Memory B cell (primary cell): ENCODE measurements around the gene FBXO2.

Source experiments
- ATAC-seq: fragments of 150-1000 bp; cut with Tn5 transposase; 2 replicates; pipeline ENCODE4 v1.10.0; 2021; ENCODE audit warnings: low read depth, mild to moderate bottlenecking, moderate library complexity
- DNase-seq, 2 donors: peaks; one replicate each; pipeline ENCODE4 v3.0.0; 2022; ENCODE audit warnings: low spot score in 2 of 2
- H3K27ac Mint-ChIP-seq: one replicate; pipeline ENCODE4 v1.8.0; 2022; ENCODE audit warnings: mild to moderate bottlenecking, moderate library complexity, mixed read lengths
- H3K27me3 Mint-ChIP-seq: one replicate; pipeline ENCODE4 v1.8.0; 2022; ENCODE audit warnings: mixed read lengths
- H3K36me3 Mint-ChIP-seq: one replicate; pipeline ENCODE4 v1.8.0; 2022; ENCODE audit warnings: mild to moderate bottlenecking, mixed read lengths
- H3K4me1 Mint-ChIP-seq: one replicate; pipeline ENCODE4 v1.8.0; 2022; ENCODE audit warnings: mixed read lengths
- H3K4me3 Mint-ChIP-seq: one replicate; pipeline ENCODE4 v1.8.0; 2022; ENCODE audit warnings: mild to moderate bottlenecking, moderate library complexity, mixed read lengths
- H3K9me3 Mint-ChIP-seq: one replicate; pipeline ENCODE4 v1.8.0; 2022; ENCODE audit warnings: mixed read lengths

FBXO2 gene

DNA sequence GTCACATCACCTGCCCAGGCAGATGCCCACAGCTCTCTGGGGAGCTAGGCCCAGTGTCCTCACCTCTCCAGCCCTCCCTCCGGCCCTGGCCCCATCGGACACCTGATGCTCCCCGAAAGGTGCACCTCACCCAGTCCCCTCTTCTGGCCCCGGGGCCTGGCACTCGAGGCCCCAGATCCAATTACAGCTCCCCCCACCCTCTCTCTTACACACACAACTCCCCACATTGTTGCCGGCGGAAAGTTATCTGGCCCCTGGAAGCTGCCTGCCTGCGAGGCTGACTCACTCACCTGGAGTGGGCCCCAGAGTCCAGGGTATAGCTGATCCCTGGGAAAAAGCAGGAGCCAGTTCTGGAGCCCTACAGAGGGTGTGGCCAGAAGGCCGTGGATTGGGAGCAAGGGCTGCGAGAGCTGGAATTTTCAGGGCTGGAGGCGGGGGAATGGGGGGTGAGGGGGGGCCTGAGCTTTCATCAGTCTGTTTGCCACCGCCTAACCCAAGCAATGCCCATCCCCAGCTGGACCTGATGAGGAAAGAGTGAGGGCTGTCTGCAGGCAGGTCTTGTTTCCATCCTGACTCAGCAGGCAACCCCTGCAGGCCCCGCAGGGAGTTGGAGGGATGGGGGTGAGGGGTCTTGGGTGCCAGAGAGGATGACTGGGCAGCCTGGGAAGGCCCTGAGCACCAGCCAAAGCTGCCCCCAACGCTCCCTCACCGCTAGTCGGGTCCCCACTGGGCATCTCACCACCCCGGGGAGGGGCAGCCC is 948 bp downstream of the FBXO2 start:
- no peak overlapping the region for H3K27ac Mint-ChIP-seq

DNA sequence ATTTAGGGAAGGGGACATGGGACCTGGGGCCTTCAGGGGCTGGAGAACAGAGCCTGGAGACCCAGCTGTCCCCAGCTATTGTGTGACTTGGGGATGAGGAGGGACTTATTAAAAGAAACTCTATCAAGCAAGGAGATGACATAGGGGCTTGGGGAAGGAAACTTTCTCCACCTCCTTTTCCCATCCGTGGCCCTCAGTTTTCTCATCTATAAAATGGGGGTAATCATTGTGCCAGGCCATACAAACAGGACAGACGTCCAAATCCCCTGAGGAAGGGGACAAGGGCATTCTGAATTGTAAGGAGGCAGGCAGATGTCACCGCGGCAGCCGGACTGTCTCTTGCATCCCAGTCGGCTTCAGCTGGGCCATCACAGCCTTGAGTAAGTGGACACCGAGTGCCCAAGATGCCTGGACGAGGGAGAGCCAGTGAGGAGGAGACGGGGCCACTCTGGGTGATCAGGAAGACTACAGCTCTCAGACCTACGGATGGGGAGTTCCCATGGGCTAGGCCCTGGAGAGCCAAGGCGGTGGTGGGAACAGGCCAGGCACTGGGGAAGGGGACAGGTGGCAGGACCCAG is 1.9 kb downstream of the FBXO2 start:
- no peak for ATAC-seq
- no peak for DNase-seq
- H3K36me3 Mint-ChIP-seq, result no peaks in the 10 kb centered on the region
- no peaks in the 10 kb centered on the region for H3K27me3 Mint-ChIP-seq
- peaks cover 18% of the 10 kb centered on the region for H3K4me1 Mint-ChIP-seq
- H3K9me3 Mint-ChIP-seq, result no peaks in the 10 kb centered on the region
- H3K4me3 Mint-ChIP-seq, result no peak overlapping the region
- no peak overlapping the region for H3K27ac Mint-ChIP-seq

More for the DNA sequence above, 948 bp downstream of the FBXO2 start:
- no peak for ATAC-seq
- Mint-ChIP-seq H3K36me3 (peaks cover 1% of the 10 kb centered on the region), H3K4me3 (peak overlapping the region; percentile 83), H3K27me3 (no peaks in the 10 kb centered on the region), H3K9me3 (no peaks in the 10 kb centered on the region), H3K4me1 (peaks cover 18% of the 10 kb centered on the region)
- no peak for DNase-seq

DNA sequence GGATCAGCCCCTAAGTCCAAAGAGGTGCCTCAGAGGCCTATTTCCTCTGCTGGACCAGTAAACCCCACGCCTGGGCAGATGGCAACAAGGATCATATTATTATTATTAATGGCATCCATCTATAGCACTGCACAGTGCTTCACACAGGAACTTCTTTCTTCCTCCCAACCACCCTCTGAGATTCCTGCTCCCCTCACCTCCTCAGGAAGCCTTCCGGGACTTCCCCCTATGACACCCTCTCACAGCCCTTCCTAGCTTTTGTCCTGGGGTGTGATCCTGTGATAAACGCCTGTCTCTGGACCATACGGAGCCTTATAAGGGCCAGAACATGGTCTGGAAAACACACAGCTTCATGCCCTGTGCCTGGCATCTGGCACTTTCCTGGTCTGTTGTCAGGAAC is 3.2 kb downstream of the FBXO2 start:
- H3K27ac Mint-ChIP-seq, result no peak overlapping the region
- H3K9me3 Mint-ChIP-seq, result no peaks in the 10 kb centered on the region
- DNase-seq (no peak), ATAC-seq (no peak)
- H3K36me3 Mint-ChIP-seq, result no peaks in the 10 kb centered on the region
- peak overlapping the region; percentile 81 for H3K4me3 Mint-ChIP-seq
- H3K27me3 Mint-ChIP-seq, result no peaks in the 10 kb centered on the region
- H3K4me1 Mint-ChIP-seq, result peaks cover 18% of the 10 kb centered on the region

DNA sequence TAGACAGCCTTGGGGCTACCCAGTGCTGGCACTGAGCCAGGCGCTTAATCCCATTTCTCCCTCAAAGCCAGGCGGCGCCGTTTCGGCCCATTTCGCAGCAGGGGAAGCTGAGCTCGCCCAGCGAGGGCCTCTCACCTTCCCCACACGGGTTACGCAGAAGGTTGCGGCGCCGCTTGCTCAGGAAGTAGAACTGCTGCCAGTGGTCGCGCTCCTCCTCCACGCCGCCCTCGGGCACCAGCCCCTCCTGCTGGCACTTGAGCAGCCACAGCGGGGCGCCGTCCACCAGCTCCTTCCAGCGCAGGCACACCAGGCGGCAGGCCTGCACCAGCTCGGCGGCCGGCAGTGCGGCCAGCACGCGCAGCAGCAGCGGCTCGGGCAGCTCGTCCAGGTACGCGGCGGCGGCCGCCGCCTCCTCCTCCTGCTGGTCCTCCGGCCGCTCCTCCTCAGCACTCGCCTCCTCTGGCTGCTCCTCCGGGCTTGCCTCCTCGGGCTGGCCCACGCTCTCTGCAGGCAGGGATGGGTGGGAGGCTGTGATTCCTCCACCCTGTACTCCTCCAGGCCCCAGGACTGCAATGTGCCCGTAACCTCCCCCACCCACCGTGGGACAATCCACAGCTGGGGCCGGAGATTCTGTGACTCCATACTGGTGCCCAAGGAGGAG is 3.8 kb downstream of the FBXO2 start:
- no peaks in the 10 kb centered on the region for H3K36me3 Mint-ChIP-seq
- no peaks in the 10 kb centered on the region for H3K27me3 Mint-ChIP-seq
- no peak overlapping the region for H3K27ac Mint-ChIP-seq
- H3K4me1 Mint-ChIP-seq, result peaks cover 17% of the 10 kb centered on the region
- H3K4me3 Mint-ChIP-seq, result peak overlapping the region; percentile 81
- H3K9me3 Mint-ChIP-seq, result no peaks in the 10 kb centered on the region
- DNase-seq (peak; percentile 69 to 80), ATAC-seq (peak; percentile 69)

DNA sequence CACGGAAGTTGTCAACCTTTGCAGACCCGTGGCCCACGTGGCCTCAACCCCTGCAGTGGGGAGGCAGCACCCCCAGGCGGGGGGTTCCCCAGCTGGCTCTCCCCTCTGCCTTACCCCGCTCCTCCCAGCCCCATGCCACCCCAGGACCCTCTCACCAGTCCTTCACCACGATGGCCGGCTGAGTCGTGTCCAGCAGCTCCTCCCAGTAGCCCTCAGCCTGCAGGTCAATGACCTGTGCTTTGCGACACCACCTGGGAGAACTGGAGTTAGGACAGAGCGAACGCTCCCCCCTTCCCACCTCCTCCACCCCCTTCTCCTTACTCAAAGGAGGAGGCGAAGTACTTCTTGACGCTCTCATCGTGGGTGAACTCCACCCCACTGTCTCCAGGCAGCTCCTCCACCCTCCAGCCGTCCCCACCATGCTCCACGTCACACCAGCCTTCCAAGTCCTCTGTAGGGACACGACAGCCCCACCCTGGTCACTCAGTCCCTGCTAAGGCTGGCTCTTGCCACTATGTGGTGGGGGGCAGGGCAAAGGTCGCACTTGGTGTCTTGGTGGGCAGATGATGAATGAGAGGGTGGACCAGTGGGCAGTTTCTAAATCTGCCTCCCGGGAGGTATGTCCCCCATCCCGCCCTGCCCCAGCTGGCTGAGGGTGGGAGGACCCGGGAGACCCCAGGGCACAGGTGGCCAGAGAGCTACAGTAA is 4.5 kb downstream of the FBXO2 start:
- Mint-ChIP-seq H3K36me3 (no peaks in the 10 kb centered on the region), H3K4me1 (peaks cover 17% of the 10 kb centered on the region), H3K27me3 (no peaks in the 10 kb centered on the region), H3K4me3 (peak overlapping the region; percentile 63), H3K9me3 (no peaks in the 10 kb centered on the region), H3K27ac (no peak overlapping the region)
- DNase-seq, result no peak
- ATAC-seq, result no peak

DNA sequence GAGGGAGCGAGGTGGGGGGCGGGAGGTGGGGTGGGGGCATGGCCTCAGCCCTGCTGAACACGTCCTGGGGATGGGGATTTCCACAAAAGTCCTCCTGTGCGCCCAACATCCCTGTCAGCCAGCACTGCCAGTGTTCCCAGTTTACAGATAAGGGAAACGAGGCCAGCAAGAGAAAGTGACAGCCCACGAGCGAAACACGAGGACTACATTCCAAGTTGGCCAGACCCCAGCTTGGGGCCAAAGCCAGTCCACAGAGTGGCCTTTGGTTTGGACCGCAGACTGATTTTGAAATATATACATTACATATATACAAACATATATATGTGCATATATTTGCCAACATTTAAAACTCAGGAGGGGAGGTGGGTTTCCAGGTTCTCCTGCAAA is 5.0 kb downstream of the FBXO2 start:
- no peak for ATAC-seq
- H3K9me3 Mint-ChIP-seq, result no peaks in the 10 kb centered on the region

DNA sequence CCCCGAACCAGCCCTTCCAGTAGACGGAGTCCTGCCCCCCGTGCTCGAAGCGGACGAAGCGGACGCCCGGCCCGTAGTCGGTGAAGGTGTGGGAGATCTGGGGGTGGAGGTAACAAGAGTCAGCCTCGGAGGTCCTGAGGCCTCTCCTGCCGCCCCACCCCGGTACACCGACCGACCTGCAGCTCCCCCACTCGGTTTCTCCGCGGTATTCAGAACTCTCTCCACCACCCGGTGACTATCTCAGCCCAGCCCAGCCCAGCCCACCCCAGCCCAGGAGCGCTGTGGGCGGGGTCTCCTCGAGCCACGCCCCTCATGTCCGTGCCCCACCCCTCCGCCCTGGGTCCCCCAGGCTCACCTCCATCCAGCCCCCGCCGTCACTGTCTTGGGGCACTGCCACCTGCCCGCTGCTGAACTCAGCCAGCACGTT is 5.5 kb downstream of the FBXO2 start:
- no peak overlapping the region for H3K4me3 Mint-ChIP-seq
- no peaks in the 10 kb centered on the region for H3K27me3 Mint-ChIP-seq
- H3K9me3 Mint-ChIP-seq, result no peaks in the 10 kb centered on the region
- no peaks in the 10 kb centered on the region for H3K36me3 Mint-ChIP-seq
- peak in 1 of 2 donors; percentile 50 for DNase-seq
- no peak overlapping the region for H3K27ac Mint-ChIP-seq
- H3K4me1 Mint-ChIP-seq, result peaks cover 17% of the 10 kb centered on the region
- ATAC-seq, result peak; percentile 23

More for the DNA sequence above, 5.0 kb downstream of the FBXO2 start:
- Mint-ChIP-seq H3K4me3 (no peak overlapping the region), H3K36me3 (no peaks in the 10 kb centered on the region), H3K27ac (no peak overlapping the region), H3K27me3 (no peaks in the 10 kb centered on the region), H3K4me1 (peaks cover 17% of the 10 kb centered on the region)
- DNase-seq, result no peak

DNA sequence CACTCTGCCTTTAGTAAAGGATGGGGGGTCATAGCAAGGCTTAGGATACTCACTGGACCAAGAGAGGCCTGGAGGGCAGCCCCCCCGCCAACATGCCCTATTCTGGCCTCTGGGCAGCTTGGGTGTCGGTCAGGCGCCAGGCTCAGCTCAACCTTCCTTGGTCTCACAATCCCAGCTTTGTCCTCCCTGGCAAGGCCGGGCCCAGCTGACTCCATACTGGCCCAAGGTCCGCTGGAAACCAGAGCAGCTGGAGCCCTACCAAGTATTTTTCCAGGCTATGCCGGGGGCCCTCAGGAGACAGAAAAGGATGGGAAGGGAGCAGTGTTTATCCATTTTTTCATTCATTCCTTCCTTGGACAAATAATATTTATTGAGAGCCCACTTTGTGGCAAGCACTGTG is 6.2 kb downstream of the FBXO2 start:
- ATAC-seq (no peak), DNase-seq (no peak)
- peaks cover 15% of the 10 kb centered on the region for H3K4me1 Mint-ChIP-seq
- no peaks in the 10 kb centered on the region for H3K27me3 Mint-ChIP-seq
- H3K27ac Mint-ChIP-seq, result no peak overlapping the region
- H3K4me3 Mint-ChIP-seq, result no peak overlapping the region
- H3K9me3 Mint-ChIP-seq, result no peaks in the 10 kb centered on the region
- no peaks in the 10 kb centered on the region for H3K36me3 Mint-ChIP-seq

DNA sequence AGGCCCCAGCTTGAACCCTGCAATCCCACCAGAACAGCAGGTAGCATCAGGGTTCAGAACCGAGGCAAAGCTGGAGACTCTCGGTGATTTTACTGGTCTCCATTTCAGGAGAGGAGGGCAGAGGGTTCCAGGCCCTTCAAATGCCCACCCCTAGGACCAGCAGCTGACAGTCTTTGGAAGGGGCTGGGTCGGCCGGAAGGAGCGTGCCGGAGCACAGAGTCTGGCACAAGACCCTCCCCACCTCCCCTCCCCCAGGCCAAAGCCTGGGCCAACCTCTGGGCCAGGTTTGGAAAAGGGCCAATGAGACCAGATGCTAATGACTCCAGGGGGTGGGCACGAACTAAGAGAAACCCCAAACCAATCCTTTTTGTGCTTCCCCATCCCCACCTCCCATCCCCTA is 6.9 kb downstream of the FBXO2 start:
- Mint-ChIP-seq H3K27me3 (no peaks in the 10 kb centered on the region), H3K4me1 (peaks cover 14% of the 10 kb centered on the region), H3K9me3 (no peaks in the 10 kb centered on the region), H3K27ac (no peak overlapping the region), H3K36me3 (no peaks in the 10 kb centered on the region), H3K4me3 (no peak overlapping the region)
- DNase-seq, result no peak
- no peak for ATAC-seq

DNA sequence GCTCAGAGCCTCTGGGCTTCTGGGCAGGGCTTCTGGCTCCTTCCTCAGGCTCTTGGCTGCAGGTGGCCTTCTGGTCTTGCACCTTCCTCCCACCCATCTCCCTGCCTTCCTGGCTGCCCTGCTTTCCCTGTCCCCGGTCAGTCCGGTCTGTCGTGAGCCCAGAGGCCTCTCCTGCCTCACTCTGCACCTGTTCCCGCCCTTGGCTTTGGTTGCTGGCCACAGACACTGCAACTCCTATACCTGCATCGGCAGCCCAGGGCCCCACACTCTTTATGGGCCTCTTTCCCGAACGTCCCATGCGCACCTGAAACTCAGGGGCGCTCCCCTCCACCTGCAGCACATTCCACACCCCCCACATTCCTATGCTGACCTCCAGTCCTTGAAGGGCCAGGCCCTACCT is 7.9 kb downstream of the FBXO2 start:
- Mint-ChIP-seq H3K27me3 (no peaks in the 10 kb centered on the region), H3K9me3 (no peaks in the 10 kb centered on the region), H3K36me3 (no peaks in the 10 kb centered on the region), H3K27ac (no peak overlapping the region), H3K4me1 (peaks cover 14% of the 10 kb centered on the region), H3K4me3 (no peak overlapping the region)
- DNase-seq, result no peak
- no peak for ATAC-seq

DNA sequence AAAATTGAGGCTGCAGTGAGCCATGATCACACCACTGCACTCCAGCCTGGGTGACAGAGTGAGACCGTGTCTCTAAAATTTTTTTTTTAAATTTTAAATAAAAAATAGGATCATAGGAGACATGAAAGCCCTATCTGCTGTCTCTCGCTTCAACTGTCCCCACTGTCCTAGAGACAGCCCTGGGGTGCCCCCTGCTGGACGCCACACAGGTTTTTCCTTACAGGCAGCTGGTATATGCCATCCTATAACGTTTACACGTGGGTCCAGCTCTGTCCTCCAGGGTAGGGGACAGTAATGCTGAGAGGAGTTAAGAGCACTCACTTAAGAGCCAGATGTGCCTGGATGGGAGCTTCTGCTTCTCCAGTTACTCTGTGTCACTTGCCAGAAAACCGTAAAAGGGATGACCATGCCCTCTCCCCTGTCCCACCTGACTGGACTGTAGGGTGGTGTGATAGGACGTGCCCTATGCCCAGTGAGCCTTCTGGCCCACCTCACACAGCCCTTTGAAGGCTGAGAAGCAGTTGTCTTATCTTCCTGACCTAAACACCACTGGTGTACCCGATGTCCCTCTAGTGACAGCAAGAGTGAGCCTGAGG is 8.5 kb downstream of the FBXO2 start:
- H3K36me3 Mint-ChIP-seq, result no peaks in the 10 kb centered on the region
- H3K9me3 Mint-ChIP-seq, result no peaks in the 10 kb centered on the region
- no peak overlapping the region for H3K27ac Mint-ChIP-seq
- H3K4me3 Mint-ChIP-seq, result no peak overlapping the region
- no peaks in the 10 kb centered on the region for H3K27me3 Mint-ChIP-seq
- peaks cover 8% of the 10 kb centered on the region for H3K4me1 Mint-ChIP-seq
- peak; percentile 50 for ATAC-seq
- DNase-seq, result peak; percentile 71 to 77

DNA sequence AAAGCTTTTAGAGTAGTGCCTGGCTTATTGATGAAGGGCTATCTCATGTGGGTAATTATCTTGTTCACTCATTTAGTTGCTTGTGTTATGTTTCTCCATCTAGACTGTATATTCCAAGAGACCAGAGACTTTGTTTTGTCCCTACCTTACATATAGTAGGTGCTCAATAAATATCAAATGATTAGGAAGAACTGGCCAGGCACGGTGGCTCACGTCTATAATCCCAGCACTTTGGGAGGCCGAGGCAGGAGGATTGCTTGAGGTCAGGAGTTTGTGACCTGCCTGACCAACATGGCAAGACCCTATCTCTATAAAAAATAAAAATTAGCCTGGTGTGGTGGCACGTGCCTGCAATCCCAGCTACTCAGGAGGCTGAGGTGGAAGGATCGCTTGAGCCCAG is 9.0 kb downstream of the FBXO2 start:
- no peaks in the 10 kb centered on the region for H3K27me3 Mint-ChIP-seq
- no peak for ATAC-seq
- H3K4me1 Mint-ChIP-seq, result peaks cover 6% of the 10 kb centered on the region
- no peaks in the 10 kb centered on the region for H3K9me3 Mint-ChIP-seq
- H3K4me3 Mint-ChIP-seq, result no peak overlapping the region
- no peaks in the 10 kb centered on the region for H3K36me3 Mint-ChIP-seq
- no peak overlapping the region for H3K27ac Mint-ChIP-seq
- no peak for DNase-seq

DNA sequence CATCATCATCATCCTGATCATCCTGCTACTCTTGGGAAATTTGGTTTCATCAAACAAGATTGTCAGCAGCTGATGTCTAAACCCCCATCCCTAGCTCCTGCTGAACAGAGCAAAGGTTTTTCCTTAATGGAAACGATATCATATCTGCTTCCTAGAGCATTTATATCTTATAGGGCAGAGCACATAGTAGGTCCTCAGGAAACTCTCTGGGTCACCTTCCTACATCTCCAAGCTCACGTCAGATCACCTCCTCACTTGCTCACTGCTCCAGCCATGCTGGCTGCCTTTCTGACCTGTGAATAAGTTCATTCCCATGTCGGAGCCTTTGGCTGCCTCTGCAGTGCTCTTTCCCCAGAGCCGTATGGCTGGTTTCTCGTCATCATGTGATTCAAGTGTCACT is 10.4 kb downstream of the FBXO2 start:
- DNase-seq, result no peak
- ATAC-seq, result no peak
- Mint-ChIP-seq H3K4me3 (no peak overlapping the region), H3K4me1 (peaks cover 2% of the 10 kb centered on the region), H3K27ac (no peak overlapping the region), H3K27me3 (no peaks in the 10 kb centered on the region), H3K36me3 (no peaks in the 10 kb centered on the region), H3K9me3 (no peaks in the 10 kb centered on the region)
